H1 (cell line): ENCODE data around the gene COL4A3. TPM values are rescaled to one million over a fixed set of nuclear protein-coding genes. Genes with fewer than 3 reads are reported as not detected.

Source experiments
- CTCF ChIA-PET: fragments of 300-600 bp; sonication (Branson Sonifier 250); formaldehyde crosslinking; loops from one replicate; lab custom pipeline; 2021; ENCODE audit not compliant: partially characterized antibody; lab: Charles Lee
- POLR2A ChIA-PET: fragments of 300-600 bp; sonication (Branson Sonifier 250); formaldehyde crosslinking; loops from one replicate; lab custom pipeline; 2021; ENCODE audit warnings: inconsistent platforms; ENCODE audit not compliant: partially characterized antibody; lab: Charles Lee
- DNase-seq, 2 experiments: peaks; one replicate each; pipeline versions ENCODE4 v3.0.0 to v3.0.0-alpha.2; 2010 to 2022; ENCODE audit warnings: low spot score in 2 of 2, low read depth in 1 of 2, mixed read lengths in 1 of 2
- FAIRE-seq: peaks from 2 replicates; lab custom pipeline; 2011; peaks lifted over from hg19 to GRCh38; lab: Jason Lieb, UNC
- H2AFZ ChIP-seq: 2 replicates; pipeline ENCODE4 v1.8.1; 2012; ENCODE audit warnings: low read length, inconsistent platforms
- H2AK5ac ChIP-seq: 2 replicates; pipeline ENCODE4 v1.6.1; 2013; ENCODE audit warnings: low read depth, low read length
- H2BK120ac ChIP-seq: replicated peaks from 2 replicates; pipeline ENCODE3; 2013; ENCODE audit warnings: low read depth, low read length, inconsistent platforms
- H2BK12ac ChIP-seq: 2 replicates; pipeline ENCODE4 v1.6.1; 2013; ENCODE audit warnings: low read depth, low read length
- H2BK15ac ChIP-seq: 2 replicates; pipeline ENCODE4 v1.6.1; 2013; ENCODE audit warnings: low read length
- H2BK20ac ChIP-seq: 2 replicates; pipeline ENCODE4 v1.6.1; 2013; ENCODE audit warnings: low read length
- H2BK5ac ChIP-seq: 2 replicates; pipeline ENCODE4 v1.6.1; 2013; ENCODE audit warnings: low read depth, low read length
- H3K14ac ChIP-seq: 2 replicates; pipeline ENCODE4 v1.6.1; 2013; ENCODE audit warnings: inconsistent platforms; ENCODE audit not compliant: insufficient read length
- H3K18ac ChIP-seq: 2 replicates; pipeline ENCODE4 v1.6.1; 2013; ENCODE audit warnings: low read length; ENCODE audit errors: extremely low read depth
- H3K23ac ChIP-seq: 2 replicates; pipeline ENCODE4 v1.6.1; 2013; ENCODE audit warnings: inconsistent platforms; ENCODE audit not compliant: insufficient read length
- H3K23me2 ChIP-seq: 2 replicates; pipeline ENCODE4 v1.6.1; 2013; ENCODE audit warnings: low read depth, low read length
- H3K27ac ChIP-seq: 2 replicates; pipeline ENCODE4 v1.6.1; 2011; ENCODE audit warnings: low read depth, low read length, inconsistent platforms
- H3K27me3 ChIP-seq, 4 experiments: replicated peaks in 1 of 4; 1 replicate in 1 of 4; 2 replicates in 3 of 4; pipeline versions ENCODE4 v1.6.1 to v1.8.1; 2011 to 2013; ENCODE audit warnings: low read length in 3 of 4, mild to moderate bottlenecking in 3 of 4, inconsistent platforms in 2 of 4, mixed read lengths in 2 of 4, moderate library complexity in 1 of 4; ENCODE audit not compliant: control insufficient read depth in 3 of 4, insufficient read depth in 3 of 4; ENCODE audit errors: extremely low read depth in 1 of 4
- H3K36me3 ChIP-seq, 4 experiments: 2 replicates each; pipeline versions ENCODE4 v1.6.1 to v1.8.1; 2011 to 2013; ENCODE audit warnings: mild to moderate bottlenecking in 4 of 4, low read length in 3 of 4, moderate library complexity in 2 of 4, control low read depth in 1 of 4, inconsistent platforms in 1 of 4; ENCODE audit not compliant: insufficient read depth in 4 of 4, control insufficient read depth in 2 of 4
- H3K4ac ChIP-seq: replicated peaks from 2 replicates; pipeline ENCODE3; 2013; ENCODE audit warnings: low read length, low read depth, mixed read lengths, inconsistent platforms; ENCODE audit not compliant: insufficient read length
- H3K4me1 ChIP-seq, 4 experiments: replicated peaks in 1 of 4; 1 replicate in 1 of 4; 2 replicates in 3 of 4; pipeline versions ENCODE4 v1.6.1 to v1.8.1; 2011 to 2013; ENCODE audit warnings: low read length in 3 of 4, inconsistent platforms in 2 of 4, mixed read lengths in 1 of 4; ENCODE audit not compliant: insufficient read depth in 4 of 4, control insufficient read depth in 3 of 4
- H3K4me2 ChIP-seq, 2 experiments: 2 replicates each; pipeline versions ENCODE4 v1.6.1 to v1.8.1; 2011 to 2013; ENCODE audit warnings: low read depth in 2 of 2, low read length in 2 of 2, control low read depth in 1 of 2, inconsistent platforms in 1 of 2, mild to moderate bottlenecking in 1 of 2; ENCODE audit not compliant: insufficient read depth in 1 of 2
- H3K4me3 ChIP-seq, 4 experiments: fragments of 200-600, 300-600 bp in 1 of 4; sonication (generic), shearing (Covaris generic), sonication (Bioruptor Twin) in 1 of 4; 2 replicates each; pipeline versions ENCODE4 v1.5.1 to v1.8.1; 2011 to 2016; ENCODE audit warnings: low read length in 4 of 4, low read depth in 3 of 4, control low read depth in 2 of 4, inconsistent platforms in 2 of 4, mild to moderate bottlenecking in 2 of 4, mixed read lengths in 1 of 4, moderate library complexity in 1 of 4; ENCODE audit not compliant: insufficient read depth in 2 of 4; ENCODE audit errors: extremely low read depth in 1 of 4
- H3K56ac ChIP-seq: replicated peaks from 2 replicates; pipeline ENCODE3; 2013; ENCODE audit warnings: low read depth, mild to moderate bottlenecking, mixed read lengths, low read length, inconsistent platforms; ENCODE audit not compliant: insufficient read length
- H3K79me1 ChIP-seq: 2 replicates; pipeline ENCODE4 v1.6.1; 2013; ENCODE audit warnings: low read depth, low read length, control low read depth
- H3K79me2 ChIP-seq, 2 experiments: 2 replicates each; pipeline versions ENCODE4 v1.6.1 to v1.8.1; 2012 to 2013; ENCODE audit warnings: low read length in 2 of 2, mild to moderate bottlenecking in 2 of 2, inconsistent platforms in 1 of 2; ENCODE audit not compliant: insufficient read depth in 2 of 2, control insufficient read depth in 1 of 2
- H3K9ac ChIP-seq, 4 experiments: replicated peaks in 1 of 4; 1 replicate in 1 of 4; 2 replicates in 3 of 4; pipeline versions ENCODE4 v1.6.1 to v1.8.1; 2011 to 2013; ENCODE audit warnings: low read depth in 3 of 4, low read length in 3 of 4, control low read depth in 2 of 4, mild to moderate bottlenecking in 2 of 4, moderate library complexity in 2 of 4, inconsistent platforms in 1 of 4; ENCODE audit errors: extremely low read depth in 1 of 4
- H3K9me3 ChIP-seq, 2 experiments: 2 replicates each; pipeline versions ENCODE4 v1.6.1 to v1.8.1; 2012 to 2013; ENCODE audit warnings: mild to moderate bottlenecking in 2 of 2, moderate library complexity in 2 of 2, control low read depth in 1 of 2, inconsistent platforms in 1 of 2, low read depth in 1 of 2, low read length in 1 of 2, mixed read lengths in 1 of 2; ENCODE audit not compliant: insufficient read depth in 2 of 2
- H4K20me1 ChIP-seq, 2 experiments: replicated peaks in 1 of 2; 2 replicates each; pipeline versions ENCODE3 to v1.8.1; 2011 to 2013; ENCODE audit warnings: inconsistent platforms in 2 of 2, low read length in 2 of 2, mild to moderate bottlenecking in 1 of 2; ENCODE audit not compliant: insufficient read depth in 2 of 2, control insufficient read depth in 1 of 2
- H4K5ac ChIP-seq: 2 replicates; pipeline ENCODE4 v1.6.1; 2013; ENCODE audit warnings: low read length, low read depth, mixed read lengths, inconsistent platforms; ENCODE audit not compliant: insufficient read length
- H4K8ac ChIP-seq: 2 replicates; pipeline ENCODE4 v1.8.0; 2013; ENCODE audit warnings: mild to moderate bottlenecking, moderate library complexity, low read length, inconsistent platforms; ENCODE audit not compliant: insufficient read depth; ENCODE audit errors: extremely low read depth
- H4K91ac ChIP-seq: replicated peaks from 2 replicates; pipeline ENCODE3; 2013; ENCODE audit warnings: low read length, mixed read lengths, inconsistent platforms; ENCODE audit not compliant: insufficient read length
- BACH1 ChIP-seq: IDR thresholded peaks from 2 replicates; pipeline ENCODE4 v1.6.1; 2012; ENCODE audit warnings: low read length, improper control_type of control experiment
- EGR1 ChIP-seq: IDR thresholded peaks from 2 replicates; pipeline ENCODE4 v1.6.1; 2011; ENCODE audit warnings: low read depth, low read length, borderline replicate concordance
- FOSL1 ChIP-seq: IDR thresholded peaks from 2 replicates; pipeline ENCODE4 v1.6.1; 2011; ENCODE audit warnings: mild to moderate bottlenecking, low read depth, low read length, moderate library complexity; ENCODE audit not compliant: insufficient read depth
- JUND ChIP-seq: IDR thresholded peaks from 2 replicates; pipeline ENCODE4 v1.6.1; 2011; ENCODE audit warnings: mild to moderate bottlenecking, improper control_type of control experiment, low read length
- KDM5A ChIP-seq: fragments of 200-600 bp; IDR thresholded peaks from 2 replicates; pipeline ENCODE4 v1.7.1; 2012; ENCODE audit warnings: mild to moderate bottlenecking, low read length, inconsistent platforms, mixed read lengths
- RBBP5 ChIP-seq: IDR thresholded peaks from 2 replicates; pipeline ENCODE4 v1.7.1; 2012; ENCODE audit warnings: low read depth, mild to moderate bottlenecking, inconsistent platforms, low read length, moderate library complexity, borderline replicate concordance
- TCF12 ChIP-seq: IDR thresholded peaks from 2 replicates; pipeline ENCODE4 v1.6.1; 2011; ENCODE audit warnings: low read depth, mild to moderate bottlenecking, low read length
- TEAD4 ChIP-seq: IDR thresholded peaks from 2 replicates; pipeline ENCODE4 v1.6.1; 2012; ENCODE audit warnings: low read depth, low read length, inconsistent platforms, mixed read lengths
- WGBS, 2 experiments: shearing (Covaris generic) in 1 of 2; methylation state at CpG; one replicate each; pipeline versions ENCODE4 v1.1.6 to v1.1.7; 2013 to 2015; ENCODE audit warnings: low lambda C conversion rate in 2 of 2, mixed read lengths in 2 of 2, inconsistent platforms in 1 of 2, low coverage in 1 of 2, missing lambda C conversion rate in 1 of 2; ENCODE audit not compliant: insufficient replicate concordance in 2 of 2, insufficient coverage in 1 of 2, insufficient read length in 1 of 2; ENCODE audit errors: extremely low coverage in 1 of 2, missing lambda C conversion rate in 1 of 2; 5-methylcytosine and 5-hydroxymethylcytosine counted together
- polyA plus RNA-seq, 7 experiments: library from polyadenylated mRNA; depleted of rRNA in 3 of 7; stranded (reverse) in 5 of 7; unstranded in 2 of 7; fragments of >200 nt in 5 of 7; fragments of 200-250 nt in 2 of 7; gene quantifications; 1 replicate in 5 of 7; 2 replicates in 1 of 7; 4 replicates in 1 of 7; pipeline versions ENCODE4 v1.2.1 to v1.2.3, GENCODE V29; 2011 to 2013; ENCODE audit warnings: missing spikeins in 2 of 7, mixed read lengths in 2 of 7
- total RNA-seq: library from RNA; stranded (reverse); fragmentation: NEBNext Ultra II Directional; extraction: Animal tissue kit (Norgen Biotek cat#: 25700); gene quantifications from 2 replicates; pipeline ENCODE4 v1.2.1, GENCODE V29; 2021

COL4A3 gene
- total and polyA plus RNA-seq, 2 of the 8 experiments (the other 6 are each of a cell fraction or from before 2014, with no cell fraction given), result 0.12 to 0.17 TPM

GRCh38 chr2:227267410-227268115 is 103.1 kb downstream of the COL4A3 start:
- Histone ChIP-seq H3K56ac (no peak overlapping the region), H4K20me1 (no peaks in the 10 kb centered on the region), H2BK5ac (no peak overlapping the region), H2BK15ac (no peak overlapping the region), H2AFZ (no peak overlapping the region), H4K91ac (no peak overlapping the region), H2BK120ac (no peak overlapping the region), H3K4me3 (no peak overlapping the region), H2BK12ac (no peak overlapping the region), H3K4me1 (peaks cover 0 to 2% (median 0%) of the 10 kb centered on the region in 4 experiments; a peak in 1 of 7 replicates), H3K18ac (no peak overlapping the region), H3K9ac (no peak overlapping the region), H2BK20ac (no peak overlapping the region), H3K79me2 (no peaks in the 10 kb centered on the region), H3K23ac (no peak overlapping the region), H3K27me3 (no peaks in the 10 kb centered on the region), H3K4me2 (no peak overlapping the region), H3K79me1 (no peaks in the 10 kb centered on the region), H3K36me3 (no peaks in the 10 kb centered on the region), H4K8ac (no peak overlapping the region), H3K14ac (no peak overlapping the region), H3K23me2 (no peaks in the 10 kb centered on the region), H4K5ac (no peak overlapping the region), H2AK5ac (no peak overlapping the region), H3K9me3 (no peaks in the 10 kb centered on the region), H3K4ac (no peak overlapping the region), H3K27ac (no peak overlapping the region)
- FAIRE-seq (no peak), DNase-seq (no peak)
- 92% methylated on average over 10 of the region's 10 CpGs; no CpG with 5 or more reads in 1 of the 2 experiments for WGBS, 2 experiments
- ChIA-PET CTCF (interaction anchor here (1.0 to 2.9 kb wide), 3 partner anchors 15 to 233 kb away, joined by 3 to 7 read pairs (median 7); no protein-coding TSS in a partner anchor), POLR2A (no interaction called here)
- TF ChIP-seq EGR1, result no peak
- TF ChIP-seq BACH1, result no peak
- TF ChIP-seq TCF12, result no peak
- no peak for TF ChIP-seq RBBP5
- no peak for TF ChIP-seq KDM5A
- TF ChIP-seq FOSL1, result no peak
- TF ChIP-seq JUND, result no peak
- no peak for TF ChIP-seq TEAD4
